Smooth muscle cell (in vitro differentiated cells): Measurements from ENCODE around the gene FSTL4. TPM values are rescaled to one million over a fixed set of nuclear protein-coding genes. Genes with fewer than 3 reads are reported as not detected.
"Not testable (repeated sequence)": the region's sequence is repeated elsewhere in the genome, so short reads cannot be mapped to it uniquely, and the experiment has no call there.

Source experiments
- DNase-seq: peaks from one replicate; lab custom pipeline; 2025; ENCODE audit not compliant: unreplicated experiment; lab: John Stamatoyannopoulos, UW
- H2AFZ ChIP-seq: fragments of 200-600 bp; sonication (generic); 2 replicates; pipeline ENCODE4 v1.6.0; 2016; ENCODE audit warnings: antibody characterized with exemption, low read depth, mild to moderate bottlenecking
- H3F3A ChIP-seq: fragments of 200-600 bp; sonication (generic); 2 replicates; pipeline ENCODE4 v1.6.0; 2017; ENCODE audit warnings: antibody characterized with exemption, low read depth
- H3K27ac ChIP-seq: fragments of 200-600 bp; sonication (generic); 2 replicates; pipeline ENCODE4 v1.5.1; 2016; ENCODE audit warnings: low read depth, mild to moderate bottlenecking
- H3K27me3 ChIP-seq: fragments of 200-600 bp; sonication (generic); 2 replicates; pipeline ENCODE4 v1.6.1; 2016; ENCODE audit warnings: low read depth, mild to moderate bottlenecking
- H3K36me3 ChIP-seq: fragments of 200-600 bp; sonication (generic); 2 replicates; pipeline ENCODE4 v1.5.1; 2016; ENCODE audit warnings: low read depth
- H3K4me1 ChIP-seq: fragments of 200-600 bp; sonication (generic); 2 replicates; pipeline ENCODE4 v1.5.1; 2016; ENCODE audit warnings: low read depth
- H3K4me2 ChIP-seq: fragments of 200-600 bp; sonication (generic); 2 replicates; pipeline ENCODE4 v1.6.0; 2016; ENCODE audit warnings: mild to moderate bottlenecking
- H3K4me3 ChIP-seq: fragments of 200-600 bp; sonication (generic); 2 replicates; pipeline ENCODE4 v1.5.1; 2016; ENCODE audit warnings: mild to moderate bottlenecking
- H3K79me2 ChIP-seq: fragments of 200-600 bp; sonication (generic); 2 replicates; pipeline ENCODE4 v1.6.0; 2016; ENCODE audit warnings: low read depth, mild to moderate bottlenecking
- H3K9ac ChIP-seq: fragments of 200-600 bp; sonication (generic); 2 replicates; pipeline ENCODE4 v1.6.0; 2016; ENCODE audit warnings: low read depth
- H3K9me3 ChIP-seq: fragments of 200-600 bp; sonication (generic); replicated peaks from 2 replicates; pipeline ENCODE4 v1.5.1; 2016; ENCODE audit warnings: low read depth
- H4K20me1 ChIP-seq: fragments of 200-600 bp; sonication (generic); 2 replicates; pipeline ENCODE4 v1.6.0; 2016; ENCODE audit warnings: low read depth
- CTCF ChIP-seq: fragments of 200-600 bp; sonication (generic); IDR thresholded peaks from 2 replicates; pipeline ENCODE4 v1.5.1; 2017; ENCODE audit warnings: borderline replicate concordance, mild to moderate bottlenecking, antibody characterized with exemption; ENCODE audit not compliant: insufficient read depth, poor library complexity, severe bottlenecking
- WGBS: methylation state at CpG from one replicate; pipeline ENCODE4 v1.1.7; 2016; ENCODE audit warnings: low lambda C conversion rate; 5-methylcytosine and 5-hydroxymethylcytosine counted together
- polyA plus RNA-seq: library from polyadenylated mRNA; unstranded; fragments of >200 nt; fragmentation: Nextera tagmentation; extraction: Ambion mirVana; gene quantifications from 2 replicates; pipeline ENCODE4 v1.2.1, GENCODE V29; 2016
- total RNA-seq: library from RNA; depleted of rRNA; stranded (reverse); fragments of >200 nt; gene quantifications from 2 replicates; pipeline ENCODE4 v1.2.3, GENCODE V29; 2014

Gene FSTL4
- total and polyA plus RNA-seq, 2 experiments from 2014 or later: 0.49 TPM; not detected in 1

- WGBS: 74% methylated on average over 8 of the region's 8 CpGs
- TF ChIP-seq CTCF: no peak
- no peaks in the 10 kb centered on the region for H3K36me3 ChIP-seq
- no peak overlapping the region for H3K4me2 ChIP-seq
- no peak overlapping the region for H3K4me3 ChIP-seq
- no peaks in the 10 kb centered on the region for H3F3A ChIP-seq
- no peaks in the 10 kb centered on the region for H3K79me2 ChIP-seq
- H3K27ac ChIP-seq: no peak overlapping the region
- no peak overlapping the region for H3K9ac ChIP-seq
- H3K27me3 ChIP-seq: no peaks in the 10 kb centered on the region
- H4K20me1 ChIP-seq: no peaks in the 10 kb centered on the region
- H3K4me1 ChIP-seq: no peaks in the 10 kb centered on the region
- no peak overlapping the region for H2AFZ ChIP-seq
- no peaks in the 10 kb centered on the region for H3K9me3 ChIP-seq
- DNase-seq: no peak
These were observed 418.5 kb downstream of the FSTL4 start for GRCh38 chr5:133193794-133194193.

- no peak overlapping the region for H3K4me2 ChIP-seq
- H3K79me2 ChIP-seq: no peaks in the 10 kb centered on the region
- no peak overlapping the region for H3K4me3 ChIP-seq
- no peak for DNase-seq
- H3F3A ChIP-seq: no peaks in the 10 kb centered on the region
- H3K27ac ChIP-seq: no peak overlapping the region
- no peak for TF ChIP-seq CTCF
- H3K4me1 ChIP-seq: no peaks in the 10 kb centered on the region
- H3K27me3 ChIP-seq: no peaks in the 10 kb centered on the region
- no peaks in the 10 kb centered on the region for H4K20me1 ChIP-seq
- no peak overlapping the region for H3K9ac ChIP-seq
- H3K9me3 ChIP-seq: no peaks in the 10 kb centered on the region
- H2AFZ ChIP-seq: no peak overlapping the region
- WGBS: 88% methylated on average over 8 of the region's 8 CpGs
- no peaks in the 10 kb centered on the region for H3K36me3 ChIP-seq
These were observed 419.6 kb downstream of the FSTL4 start for GRCh38 chr5:133192716-133193115.

- TF ChIP-seq CTCF: no peak
- Histone ChIP-seq H2AFZ (no peak overlapping the region), H3K36me3 (no peaks in the 10 kb centered on the region), H3K27me3 (no peaks in the 10 kb centered on the region), H4K20me1 (no peaks in the 10 kb centered on the region), H3K9me3 (no peaks in the 10 kb centered on the region), H3K4me3 (no peak overlapping the region), H3K4me1 (no peaks in the 10 kb centered on the region), H3K4me2 (no peak overlapping the region), H3K27ac (no peak overlapping the region), H3K79me2 (no peaks in the 10 kb centered on the region), H3K9ac (no peak overlapping the region), H3F3A (no peaks in the 10 kb centered on the region)
- no peak for DNase-seq
- 73% methylated on average over 4 of the region's 4 CpGs for WGBS
These were observed 422.5 kb downstream of the FSTL4 start for GRCh38 chr5:133189881-133190280.

- H2AFZ ChIP-seq: no peak overlapping the region
- no peaks in the 10 kb centered on the region for H3K79me2 ChIP-seq
- H3K9me3 ChIP-seq: no peaks in the 10 kb centered on the region
- DNase-seq: no peak
- no peaks in the 10 kb centered on the region for H3F3A ChIP-seq
- no peaks in the 10 kb centered on the region for H3K4me1 ChIP-seq
- H3K9ac ChIP-seq: no peak overlapping the region
- H3K27me3 ChIP-seq: no peaks in the 10 kb centered on the region
- no peak for TF ChIP-seq CTCF
- no peaks in the 10 kb centered on the region for H3K36me3 ChIP-seq
- no peak overlapping the region for H3K4me2 ChIP-seq
- H3K4me3 ChIP-seq: no peak overlapping the region
- no peaks in the 10 kb centered on the region for H4K20me1 ChIP-seq
- H3K27ac ChIP-seq: no peak overlapping the region
These were observed 432.9 kb downstream of the FSTL4 start for GRCh38 chr5:133179405-133179804.

- not testable (repeated sequence) for H3K4me2 ChIP-seq, H3K9ac ChIP-seq, H3K79me2 ChIP-seq, H4K20me1 ChIP-seq, H3K4me1 ChIP-seq, H2AFZ ChIP-seq, H3F3A ChIP-seq, H3K9me3 ChIP-seq, H3K27ac ChIP-seq, H3K36me3 ChIP-seq, H3K4me3 ChIP-seq, DNase-seq
- WGBS: 87% methylated on average over 9 of the region's 9 CpGs
- H3K27me3 ChIP-seq: peaks cover 21% of the 10 kb centered on the region
These were observed 441.5 kb downstream of the FSTL4 start for GRCh38 chr5:133170756-133171387.
